Coronary artery (tissue), 2 donors: ENCODE data around the gene NAGLU.

ENCODE experiments used
- DNase-seq: peaks from one replicate; pipeline ENCODE4 v3.0.0-alpha.2; 2017; ENCODE audit warnings: low spot score
- H3K27ac ChIP-seq, 2 donors: fragments of 200-600 bp; sonication (generic); one replicate each; pipeline ENCODE4 v1.5.1; 2016 to 2019
- H3K4me3 ChIP-seq: fragments of 200-600 bp; sonication (generic); 2 replicates; pipeline ENCODE4 v1.5.1; 2016; ENCODE audit warnings: mild to moderate bottlenecking, moderate library complexity
- CTCF ChIP-seq: fragments of 200-600 bp; sonication (generic); IDR thresholded peaks from one replicate; pipeline ENCODE4 v1.5.1; 2019; ENCODE audit warnings: antibody characterized with exemption

Gene NAGLU

GRCh38 chr17:42507671-42508070, 28.4 kb upstream of the NAGLU start:
- TF ChIP-seq CTCF, result no peak
- no peak overlapping the region for H3K4me3 ChIP-seq
- no peak for DNase-seq
- no peak overlapping the region for H3K27ac ChIP-seq

- TF ChIP-seq CTCF, result no peak
- DNase-seq, result no peak
- H3K4me3 ChIP-seq, result no peak overlapping the region
- peak overlapping the region in 1 of 2 donors; percentile 54 for H3K27ac ChIP-seq
Measured at GRCh38 chr17:42508426-42509165, 27.4 kb upstream of the NAGLU start.

- no peak for TF ChIP-seq CTCF
- H3K27ac ChIP-seq, result peak overlapping the region; percentile 32 to 54
- no peak overlapping the region for H3K4me3 ChIP-seq
- no peak for DNase-seq
Measured at GRCh38 chr17:42509409-42509808, 26.6 kb upstream of the NAGLU start.

- Histone ChIP-seq H3K4me3 (no peak overlapping the region), H3K27ac (peak overlapping the region; percentile 32 to 54)
- TF ChIP-seq CTCF, result no peak
- DNase-seq, result no peak
Measured at GRCh38 chr17:42509841-42510240, 26.2 kb upstream of the NAGLU start.

- DNase-seq, result no peak
- no peak for TF ChIP-seq CTCF
- no peak overlapping the region for H3K4me3 ChIP-seq
- peak overlapping the region; percentile 83 to 86 for H3K27ac ChIP-seq
Measured at GRCh38 chr17:42512246-42512645, 23.8 kb upstream of the NAGLU start.

- Histone ChIP-seq H3K4me3 (no peak overlapping the region), H3K27ac (peak overlapping the region; percentile 83 to 86)
- no peak for TF ChIP-seq CTCF
- DNase-seq, result peak; percentile 67
Measured at GRCh38 chr17:42512733-42513251, 23.2 kb upstream of the NAGLU start.

GRCh38 chr17:42513686-42514085, 22.4 kb upstream of the NAGLU start:
- TF ChIP-seq CTCF, result no peak
- Histone ChIP-seq H3K4me3 (no peak overlapping the region), H3K27ac (peak overlapping the region; percentile 83 to 86)
- DNase-seq, result peak; percentile 71
